Measurements from ENCODE around the gene C12orf54. TPM values are rescaled to one million over a fixed set of nuclear protein-coding genes. Genes with fewer than 3 reads are reported as not detected.
"Not testable (repeated sequence)": the region's sequence is repeated elsewhere in the genome, so short reads cannot be mapped to it uniquely, and the experiment has no call there.

Gene C12orf54
- total RNA-seq, 4 donors from 2014 or later = 0.95 TPM; not detected in 3

- H3K36me3 ChIP-seq = no peaks in the 10 kb centered on the region
- H3K4me1 ChIP-seq = no peaks in the 10 kb centered on the region
- DNase-seq = no peak
- no peak overlapping the region for H3K4me3 ChIP-seq
- no peak overlapping the region for H3K27ac ChIP-seq
- WGBS, 2 donors (ENCODE audit: low coverage in 1 of 2) = 76% methylated on average over 2 of the region's 2 CpGs; no CpG with 5 or more reads in 1 of the 2 donors
- intact Hi-C loops (cut with DNase I; ENCODE audit: low total_unique reads) = no loop called here
- H3K27me3 ChIP-seq = peaks cover 3% of the 10 kb centered on the region
- no peak for TF ChIP-seq POLR2A (IDR thresholded peaks at IDR 0.05)
- no peak for TF ChIP-seq POLR2AphosphoS5 (IDR thresholded peaks at IDR 0.05)
- TF ChIP-seq CTCF (IDR thresholded peaks at IDR 0.05) = no peak
- TF ChIP-seq EP300 (IDR thresholded peaks at IDR 0.05; ENCODE audit: low read depth) = no peak
- peaks cover 0 to 3% of the 10 kb centered on the region in 2 donors for H3K9me3 ChIP-seq
- in situ Hi-C loops (cut with MboI; ENCODE audit: low pct_ligation_motif_present in 1 of 4, low pct_unique_long_range_greater_than_20kb in 1 of 4, low sequenced_read_pairs in 3 of 4) = no loop called here
These were observed 26.7 kb downstream of the C12orf54 start for GRCh38 chr12:48508987-48509386.

GRCh38 chr12:48510111-48510510 lies 27.8 kb downstream of the C12orf54 start:
- Histone ChIP-seq H3K27me3 (no peaks in the 10 kb centered on the region), H3K36me3 (no peaks in the 10 kb centered on the region), H3K4me1 (no peaks in the 10 kb centered on the region), H3K9me3 (peaks cover 0 to 3% of the 10 kb centered on the region in 2 donors), H3K4me3 (no peak overlapping the region), H3K27ac (no peak overlapping the region)
- no peak for DNase-seq
- 41% methylated on average over 1 of the region's 1 CpG; no CpG with 5 or more reads in 1 of the 2 donors for whole genome bisulfite sequencing, 2 donors (ENCODE audit: low coverage in 1 of 2)
- in situ Hi-C loops (cut with MboI; ENCODE audit: low pct_ligation_motif_present in 1 of 4, low pct_unique_long_range_greater_than_20kb in 1 of 4, low sequenced_read_pairs in 3 of 4) = no loop called here
- intact Hi-C loops (cut with DNase I; ENCODE audit: low total_unique reads) = no loop called here
- TF ChIP-seq EP300 (IDR thresholded peaks at IDR 0.05; ENCODE audit: low read depth) (no peak), POLR2A (IDR thresholded peaks at IDR 0.05) (no peak), POLR2AphosphoS5 (IDR thresholded peaks at IDR 0.05) (no peak), CTCF (IDR thresholded peaks at IDR 0.05) (no peak)

- TF ChIP-seq CTCF (IDR thresholded peaks at IDR 0.05) = no peak
- Histone ChIP-seq H3K4me1 (no peaks in the 10 kb centered on the region), H3K27me3 (no peaks in the 10 kb centered on the region), H3K4me3 (no peak overlapping the region), H3K9me3 (peaks cover 0 to 3% of the 10 kb centered on the region in 2 donors), H3K36me3 (no peaks in the 10 kb centered on the region), H3K27ac (no peak overlapping the region)
- in situ Hi-C loops (cut with MboI; ENCODE audit: low pct_ligation_motif_present in 1 of 4, low pct_unique_long_range_greater_than_20kb in 1 of 4, low sequenced_read_pairs in 3 of 4) = no loop called here
- DNase-seq = no peak
- intact Hi-C loops (cut with DNase I; ENCODE audit: low total_unique reads) = no loop called here
- WGBS, 2 donors (ENCODE audit: low coverage in 1 of 2) = 38 to 60% methylated on average over 2 of the region's 2 CpGs
These were observed 30.6 kb downstream of the C12orf54 start for GRCh38 chr12:48512855-48513254.

GRCh38 chr12:48514728-48515127 lies 32.4 kb downstream of the C12orf54 start:
- Histone ChIP-seq H3K36me3 (no peaks in the 10 kb centered on the region), H3K4me3 (no peak overlapping the region), H3K9me3 (peaks cover 0 to 3% of the 10 kb centered on the region in 2 donors), H3K4me1 (no peaks in the 10 kb centered on the region), H3K27ac (no peak overlapping the region), H3K27me3 (no peaks in the 10 kb centered on the region)
- no peak for TF ChIP-seq CTCF (IDR thresholded peaks at IDR 0.05)
- no peak for TF ChIP-seq EP300 (IDR thresholded peaks at IDR 0.05; ENCODE audit: low read depth)
- TF ChIP-seq POLR2A (IDR thresholded peaks at IDR 0.05) = no peak
- TF ChIP-seq POLR2AphosphoS5 (IDR thresholded peaks at IDR 0.05) = no peak
- intact Hi-C loops (cut with DNase I; ENCODE audit: low total_unique reads) = no loop called here
- no peak for DNase-seq
- in situ Hi-C loops (cut with MboI; ENCODE audit: low pct_ligation_motif_present in 1 of 4, low pct_unique_long_range_greater_than_20kb in 1 of 4, low sequenced_read_pairs in 3 of 4) = no loop called here
- WGBS, 2 donors (ENCODE audit: low coverage in 1 of 2) = 83 to 85% methylated on average over 1 of the region's 1 CpG

GRCh38 chr12:48520381-48520780 lies 38.1 kb downstream of the C12orf54 start:
- 91% methylated on average over 15 of the region's 24 CpGs; no CpG with 5 or more reads in 1 of the 2 donors for WGBS, 2 donors (ENCODE audit: low coverage in 1 of 2)
- H3K4me1 ChIP-seq; intact Hi-C loops (cut with DNase I; ENCODE audit: low total_unique reads); in situ Hi-C loops (cut with MboI; ENCODE audit: low pct_ligation_motif_present in 1 of 4, low pct_unique_long_range_greater_than_20kb in 1 of 4, low sequenced_read_pairs in 3 of 4); H3K9me3 ChIP-seq; DNase-seq; H3K27me3 ChIP-seq; H3K4me3 ChIP-seq; H3K27ac ChIP-seq; H3K36me3 ChIP-seq: not testable (repeated sequence)

Data from transverse colon (tissue), 4 donors.